OCI-LY7 (cell line): ENCODE results near the gene CDKL1. TPM values are rescaled to one million over a fixed set of nuclear protein-coding genes. Genes with fewer than 3 reads are reported as not detected.

Experiments
- BruUV-seq: library from RNA; stranded (reverse); fragments of 400-500 nt; replicated peaks from 2 replicates; lab custom pipeline; 2021; lab: Mats Ljungman, UMichigan
- CTCF ChIA-PET: fragments of 300-600 bp; sonication (Branson Sonifier 250); formaldehyde crosslinking; loops from one replicate; lab custom pipeline; 2022; ENCODE audit warnings: antibody characterized with exemption; ENCODE audit not compliant: unreplicated experiment; lab: Charles Lee
- POLR2A ChIA-PET: fragments of 300-600 bp; sonication (Branson Sonifier 250); formaldehyde crosslinking; loops from one replicate; lab custom pipeline; 2022; ENCODE audit warnings: antibody characterized with exemption; lab: Charles Lee
- DNase-seq: peaks from one replicate; pipeline ENCODE4 v3.0.0-alpha.2; 2015; ENCODE audit warnings: low spot score
- H2AFZ ChIP-seq: fragments of 200-600 bp; sonication (generic), shearing (Covaris generic); 2 replicates; pipeline ENCODE4 v1.6.1; 2014; ENCODE audit warnings: mild to moderate bottlenecking, antibody characterized with exemption, low read length, moderate library complexity
- H3K27ac ChIP-seq: fragments of 200-600 bp; sonication (generic); 2 replicates; pipeline ENCODE4 v1.5.1; 2014; ENCODE audit warnings: mixed run types, low read depth, mild to moderate bottlenecking, moderate library complexity, low read length, inconsistent platforms; ENCODE audit not compliant: poor library complexity, severe bottlenecking
- H3K36me3 ChIP-seq: fragments of 200-600 bp; sonication (generic); 2 replicates; pipeline ENCODE4 v1.6.1; 2014; ENCODE audit warnings: mild to moderate bottlenecking, antibody characterized with exemption, low read length, moderate library complexity, mixed read lengths; ENCODE audit not compliant: insufficient read depth
- H3K4me1 ChIP-seq: fragments of 200-600 bp; sonication (generic); 2 replicates; pipeline ENCODE4 v1.5.1; 2014; ENCODE audit warnings: mild to moderate bottlenecking, low read length; ENCODE audit not compliant: insufficient read depth, poor library complexity, severe bottlenecking
- H3K4me2 ChIP-seq: fragments of 200-600 bp; sonication (generic); 2 replicates; pipeline ENCODE4 v1.6.1; 2014; ENCODE audit warnings: mild to moderate bottlenecking, low read length
- H3K4me3 ChIP-seq: fragments of 200-600 bp; sonication (generic); 2 replicates; pipeline ENCODE4 v1.5.1; 2014; ENCODE audit warnings: mild to moderate bottlenecking, low read depth, low read length; ENCODE audit not compliant: poor library complexity, severe bottlenecking
- H3K79me2 ChIP-seq: fragments of 200-600 bp; sonication (generic); 2 replicates; pipeline ENCODE4 v1.6.1; 2016; ENCODE audit warnings: low read depth, mild to moderate bottlenecking, low read length, moderate library complexity, mixed read lengths; ENCODE audit not compliant: insufficient read depth
- H3K9me2 ChIP-seq: fragments of 200-600 bp; sonication (generic); 2 replicates; pipeline ENCODE4 v1.6.1; 2016; ENCODE audit warnings: mild to moderate bottlenecking, low read length, mixed read lengths; ENCODE audit not compliant: insufficient read depth
- H3K9me3 ChIP-seq: fragments of 200-600 bp; sonication (generic); 2 replicates; pipeline ENCODE4 v1.6.1; 2014; ENCODE audit warnings: mild to moderate bottlenecking, mixed run types, low read length, mixed read lengths
- H4K20me1 ChIP-seq: fragments of 200-600 bp; sonication (generic); 2 replicates; pipeline ENCODE4 v1.6.1; 2014; ENCODE audit warnings: mild to moderate bottlenecking, antibody characterized with exemption, low read length, moderate library complexity, mixed read lengths; ENCODE audit not compliant: insufficient read depth
- CTCF ChIP-seq: fragments of 200-600 bp; sonication (generic); conservative IDR thresholded peaks from 2 replicates; pipeline ENCODE4 v1.5.1; 2014; ENCODE audit warnings: mild to moderate bottlenecking, antibody characterized with exemption, low read length, moderate library complexity, mixed read lengths
- EZH2phosphoT487 ChIP-seq: fragments of 200-600 bp; sonication (generic); IDR thresholded peaks from 2 replicates; pipeline ENCODE4 v1.6.1; 2018; ENCODE audit warnings: low read depth, borderline replicate concordance, mild to moderate bottlenecking, mixed run types, antibody characterized with exemption, low read length, moderate library complexity, mixed read lengths
- intact Hi-C: fragments of 100-400 bp; cut with micrococcal nuclease; formaldehyde crosslinking; loops from one replicate; pipeline ENCODE4 v1.10.0; 2022; ENCODE audit not compliant: unreplicated experiment
- total RNA-seq, 2 experiments: library from RNA; depleted of rRNA in 1 of 2; stranded (reverse); fragments of >200 nt in 1 of 2; shearing (Covaris generic) in 1 of 2; gene quantifications; 2 replicates each; pipeline ENCODE4 v1.2.3, GENCODE V29; 2014 to 2022

Gene CDKL1
- total RNA-seq, 2 experiments from 2014 or later, result 0.09 to 0.36 TPM

- intact Hi-C loops, result no loop called here
- Histone ChIP-seq H3K9me3 (no peaks in the 10 kb centered on the region), H3K27ac (no peak overlapping the region), H3K4me3 (no peak overlapping the region), H3K79me2 (no peaks in the 10 kb centered on the region), H4K20me1 (no peaks in the 10 kb centered on the region), H3K9me2 (no peaks in the 10 kb centered on the region), H2AFZ (no peak overlapping the region), H3K4me2 (no peak overlapping the region), H3K36me3 (peaks cover 37% of the 10 kb centered on the region), H3K4me1 (no peaks in the 10 kb centered on the region)
- DNase-seq, result no peak
- no peak for TF ChIP-seq EZH2phosphoT487
- TF ChIP-seq CTCF, result no peak
- CTCF ChIA-PET, result no interaction called here
- BruUV-seq, result no TSS peak
- POLR2A ChIA-PET, result interaction anchor here (1.2 to 1.7 kb wide), 2 partner anchors 11 to 12 kb away, joined by 3 to 4 read pairs; no protein-coding TSS in a partner anchor
Observed at GRCh38 chr14:50423529-50423928, 26.8 kb upstream of the CDKL1 start.

DNA sequence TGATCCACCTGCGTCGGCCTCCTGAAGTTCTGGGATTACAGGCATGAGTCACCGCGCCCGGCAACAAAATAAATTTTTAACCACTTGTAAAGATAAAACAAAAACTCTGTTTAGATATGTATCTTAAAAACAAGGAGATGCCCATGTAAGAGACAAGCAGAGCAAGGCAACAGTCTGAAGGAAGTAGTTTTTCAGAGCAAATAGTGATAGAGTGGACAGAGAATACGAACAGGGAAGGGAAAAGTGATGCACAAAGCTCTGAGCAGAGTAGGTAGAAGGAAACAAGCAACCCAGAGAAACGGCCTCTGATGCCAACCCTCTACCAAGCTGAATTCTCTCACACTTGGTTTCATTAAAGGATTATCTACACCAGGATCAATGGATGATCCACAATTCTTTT, 24.8 kb upstream of the CDKL1 start:
- Histone ChIP-seq H4K20me1 (no peaks in the 10 kb centered on the region), H3K4me3 (no peak overlapping the region), H3K27ac (no peak overlapping the region), H3K4me2 (no peak overlapping the region), H3K9me2 (no peaks in the 10 kb centered on the region), H2AFZ (no peak overlapping the region), H3K9me3 (no peaks in the 10 kb centered on the region), H3K36me3 (peaks cover 44% of the 10 kb centered on the region), H3K4me1 (no peaks in the 10 kb centered on the region), H3K79me2 (no peaks in the 10 kb centered on the region)
- no peak for DNase-seq
- intact Hi-C loops, result no loop called here
- POLR2A ChIA-PET, result interaction anchor here (0.7 kb wide), 1 partner anchor 33 kb away, joined by 4 read pairs; no protein-coding TSS in a partner anchor
- BruUV-seq, result no TSS peak
- TF ChIP-seq EZH2phosphoT487 (no peak), CTCF (no peak)
- CTCF ChIA-PET, result no interaction called here

GRCh38 chr14:50417853-50418252, 21.2 kb upstream of the CDKL1 start:
- BruUV-seq, result no TSS peak
- no peaks in the 10 kb centered on the region for H3K4me1 ChIP-seq
- no peak overlapping the region for H3K4me3 ChIP-seq
- peaks cover 30% of the 10 kb centered on the region for H3K36me3 ChIP-seq
- H3K79me2 ChIP-seq, result no peaks in the 10 kb centered on the region
- H3K27ac ChIP-seq, result no peak overlapping the region
- no peak for DNase-seq
- no peaks in the 10 kb centered on the region for H4K20me1 ChIP-seq
- intact Hi-C loops, result no loop called here
- H3K9me3 ChIP-seq, result no peaks in the 10 kb centered on the region
- ChIA-PET CTCF (no interaction called here), POLR2A (interaction anchor here (1.4 kb wide), 1 partner anchor 27 kb away, joined by 3 read pairs; no protein-coding TSS in a partner anchor)
- H3K9me2 ChIP-seq, result no peaks in the 10 kb centered on the region
- no peak for TF ChIP-seq EZH2phosphoT487
- TF ChIP-seq CTCF, result no peak
- H3K4me2 ChIP-seq, result no peak overlapping the region
- no peak overlapping the region for H2AFZ ChIP-seq
